A673 (cell line): ENCODE data around the gene MYMK. TPM values are rescaled to one million over a fixed set of nuclear protein-coding genes. Genes with fewer than 3 reads are reported as not detected.

Experiments
- BruUV-seq: library from RNA; stranded (reverse); fragments of 400-500 nt; replicated peaks from 2 replicates; lab custom pipeline; 2021; lab: Mats Ljungman, UMichigan
- CTCF ChIA-PET: fragments of 300-600 bp; sonication (Branson Sonifier 250); formaldehyde crosslinking; loops from one replicate; lab custom pipeline; 2022; ENCODE audit warnings: antibody characterized with exemption; lab: Charles Lee
- POLR2A ChIA-PET: fragments of 300-600 bp; sonication (Branson Sonifier 250); formaldehyde crosslinking; loops from one replicate; lab custom pipeline; 2022; ENCODE audit warnings: antibody characterized with exemption; ENCODE audit not compliant: low non-redundant PET; lab: Charles Lee
- DNase-seq: peaks from one replicate; pipeline ENCODE4 v3.0.0-alpha.2; 2015; ENCODE audit warnings: low spot score
- H3K27ac ChIP-seq: fragments of 200-600 bp; sonication (generic); 2 replicates; pipeline ENCODE4 v1.5.1; 2016; ENCODE audit warnings: mixed run types, low read depth, mild to moderate bottlenecking, mixed read lengths, antibody characterized with exemption, low read length; ENCODE audit not compliant: poor library complexity, severe bottlenecking
- H3K27me3 ChIP-seq: fragments of 200-600 bp; sonication (generic); replicated peaks from 2 replicates; pipeline ENCODE4 v1.6.1; 2017; ENCODE audit warnings: mixed run types, low read depth, mild to moderate bottlenecking, mixed read lengths, antibody characterized with exemption, low read length; ENCODE audit not compliant: insufficient read depth, poor library complexity
- H3K36me3 ChIP-seq: fragments of 200-600 bp; sonication (generic); 2 replicates; pipeline ENCODE4 v1.6.1; 2016; ENCODE audit warnings: mixed run types, mild to moderate bottlenecking, mixed read lengths, antibody characterized with exemption, low read length; ENCODE audit not compliant: insufficient read depth, poor library complexity, severe bottlenecking
- H3K4me1 ChIP-seq: fragments of 200-600 bp; sonication (generic); 2 replicates; pipeline ENCODE4 v1.6.1; 2017; ENCODE audit warnings: mixed run types, mild to moderate bottlenecking, mixed read lengths, antibody characterized with exemption, low read length; ENCODE audit not compliant: insufficient read depth, poor library complexity, severe bottlenecking
- H3K4me3 ChIP-seq: fragments of 200-600 bp; sonication (generic); 2 replicates; pipeline ENCODE4 v1.5.1; 2016; ENCODE audit warnings: low read depth, mixed run types, mild to moderate bottlenecking, mixed read lengths, low read length; ENCODE audit not compliant: poor library complexity, severe bottlenecking
- H3K9me3 ChIP-seq: fragments of 200-600 bp; sonication (generic); 2 replicates; pipeline ENCODE4 v1.6.1; 2016; ENCODE audit warnings: mixed run types, low read depth, mild to moderate bottlenecking, mixed read lengths, antibody characterized with exemption, low read length; ENCODE audit not compliant: poor library complexity, severe bottlenecking
- CTCF ChIP-seq: fragments of 300-800, 200-600 bp; sonication (generic); conservative IDR thresholded peaks from 2 replicates; pipeline ENCODE4 v1.5.1; 2017; ENCODE audit warnings: low read depth, mild to moderate bottlenecking, antibody characterized with exemption, low read length, moderate library complexity, mixed read lengths
- EZH2 ChIP-seq: fragments of 200-600 bp; sonication (generic); IDR thresholded peaks from 2 replicates; pipeline ENCODE4 v1.6.1; 2017; ENCODE audit warnings: borderline replicate concordance, low read depth, mild to moderate bottlenecking, mixed read lengths, antibody characterized with exemption, low read length; ENCODE audit not compliant: poor library complexity, severe bottlenecking
- intact Hi-C: fragments of 100-400 bp; cut with micrococcal nuclease; formaldehyde crosslinking; loops from one replicate; pipeline ENCODE4 v1.10.0; 2022; ENCODE audit not compliant: unreplicated experiment
- total RNA-seq: library from RNA; stranded (reverse); gene quantifications from 2 replicates; pipeline ENCODE4 v1.2.3, GENCODE V29; 2021

The MYMK gene
- total RNA-seq, 1 experiment from 2014 or later: not detected

GRCh38 chr9:133543772-133544467, 19.2 kb upstream of the MYMK start:
- ChIA-PET CTCF (no interaction called here), POLR2A (no interaction called here)
- Histone ChIP-seq H3K27me3 (no peaks in the 10 kb centered on the region), H3K4me3 (no peak overlapping the region), H3K4me1 (no peaks in the 10 kb centered on the region), H3K36me3 (no peaks in the 10 kb centered on the region), H3K9me3 (no peaks in the 10 kb centered on the region), H3K27ac (no peak overlapping the region)
- DNase-seq: no peak
- TF ChIP-seq CTCF (no peak), EZH2 (no peak)
- BruUV-seq: no TSS peak
- intact Hi-C loops: no loop called here

- ChIA-PET POLR2A (no interaction called here), CTCF (no interaction called here)
- no peaks in the 10 kb centered on the region for H3K27me3 ChIP-seq
Measured at GRCh38 chr9:133542002-133542401, 17.2 kb upstream of the MYMK start.

GRCh38 chr9:133540698-133541025, 15.9 kb upstream of the MYMK start:
- no peaks in the 10 kb centered on the region for H3K4me1 ChIP-seq
- POLR2A ChIA-PET: no interaction called here
- H3K9me3 ChIP-seq: no peaks in the 10 kb centered on the region
- no peaks in the 10 kb centered on the region for H3K27me3 ChIP-seq
- H3K4me3 ChIP-seq: no peak overlapping the region
- DNase-seq: no peak
- H3K27ac ChIP-seq: no peak overlapping the region
- TF ChIP-seq EZH2 (no peak), CTCF (no peak)
- CTCF ChIA-PET: no interaction called here
- H3K36me3 ChIP-seq: no peaks in the 10 kb centered on the region
- no TSS peak for BruUV-seq
- intact Hi-C loops: no loop called here

More at GRCh38 chr9:133542002-133542401, 17.2 kb upstream of the MYMK start:
- no peaks in the 10 kb centered on the region for H3K4me1 ChIP-seq
- intact Hi-C loops: no loop called here
- no peak for DNase-seq
- H3K36me3 ChIP-seq: no peaks in the 10 kb centered on the region
- H3K27ac ChIP-seq: no peak overlapping the region
- no peak for TF ChIP-seq EZH2
- TF ChIP-seq CTCF: no peak
- BruUV-seq: no TSS peak
- H3K4me3 ChIP-seq: no peak overlapping the region
- H3K9me3 ChIP-seq: no peaks in the 10 kb centered on the region
